K562 (cell line): Measurements from ENCODE around the gene AGRN. TPM values are rescaled to one million over a fixed set of nuclear protein-coding genes. Genes with fewer than 3 reads are reported as not detected.

ENCODE experiments used
- ATAC-seq: fragments of 200-7000 bp; cut with Tn5 transposase; 3 replicates; pipeline ENCODE4 v1.9.1; 2020; ENCODE audit warnings: moderate library complexity
- BruUV-seq: library from RNA; stranded (reverse); fragments of 400-500 nt; replicated peaks from 2 replicates; lab custom pipeline; 2021; lab: Mats Ljungman, UMichigan
- CTCF ChIA-PET: fragments of 300-600 bp; formaldehyde crosslinking; extraction: SDS; loops from one replicate; lab custom pipeline; 2021; ENCODE audit warnings: low intra/inter-chr PET ratio; lab: Yijun Ruan, JAX
- POLR2A ChIA-PET: fragments of 300-600, 350-650 bp; sonication (Branson Sonifier 250); formaldehyde crosslinking; extraction: SDS; loops from one replicate; lab custom pipeline; 2021; ENCODE audit warnings: antibody characterized with exemption, inconsistent platforms; lab: Yijun Ruan, JAX
- DNase-seq, 4 experiments: peaks; one replicate each; pipeline versions ENCODE4 v3.0.0 to v3.0.0-alpha.2; 2011 to 2018; ENCODE audit warnings: low spot score in 3 of 4, mixed read lengths in 3 of 4; ENCODE audit errors: extremely low read depth in 1 of 4
- FAIRE-seq: peaks from 2 replicates; lab custom pipeline; 2011; peaks lifted over from hg19 to GRCh38; lab: Jason Lieb, UNC
- H2AFZ ChIP-seq: 2 replicates; pipeline ENCODE4 v1.6.0; 2011; ENCODE audit warnings: low read depth, low read length, control low read depth, inconsistent platforms
- H3K27ac ChIP-seq: fragments of 200-600 bp; 3 replicates; pipeline ENCODE4 v1.8.0; 2011; ENCODE audit warnings: low read depth, mild to moderate bottlenecking, control low read depth, inconsistent platforms, low read length, moderate library complexity, mixed read lengths; ENCODE audit errors: extremely low read depth
- H3K27me3 ChIP-seq, 2 experiments: fragments of 300-600 bp in 1 of 2; 2 replicates in 1 of 2; 3 replicates in 1 of 2; pipeline versions ENCODE4 v1.6.0 to v1.8.0; 2011; ENCODE audit warnings: inconsistent platforms in 2 of 2, low read length in 2 of 2, mild to moderate bottlenecking in 1 of 2, mixed read lengths in 1 of 2, moderate library complexity in 1 of 2; ENCODE audit not compliant: control insufficient read depth in 2 of 2, insufficient read depth in 2 of 2
- H3K36me3 ChIP-seq: fragments of 300-600 bp; 3 replicates; pipeline ENCODE4 v1.8.0; 2011; ENCODE audit warnings: mild to moderate bottlenecking, low read length, inconsistent platforms; ENCODE audit not compliant: control insufficient read depth, insufficient read depth
- H3K4me1 ChIP-seq, 2 experiments: fragments of 200-600 bp in 1 of 2; replicated peaks in 1 of 2; 2 replicates in 1 of 2; 3 replicates in 1 of 2; pipeline versions ENCODE4 v1.5.1 to v1.8.0; 2011; ENCODE audit warnings: inconsistent platforms in 2 of 2, low read length in 2 of 2, mild to moderate bottlenecking in 1 of 2, mixed read lengths in 1 of 2, moderate library complexity in 1 of 2; ENCODE audit not compliant: control insufficient read depth in 2 of 2, insufficient read depth in 2 of 2
- H3K4me2 ChIP-seq: 2 replicates; pipeline ENCODE4 v1.6.1; 2011; ENCODE audit warnings: low read length, control low read depth, inconsistent platforms, mixed read lengths; ENCODE audit not compliant: insufficient read depth
- H3K4me3 ChIP-seq: fragments of 200-600 bp; sonication (generic), shearing (Covaris generic); 2 replicates; pipeline ENCODE4 v1.5.1; 2016; ENCODE audit warnings: control low read depth, inconsistent platforms
- H3K79me2 ChIP-seq: fragments of 200-600 bp; 3 replicates; pipeline ENCODE4 v1.8.0; 2011; ENCODE audit warnings: low read length, inconsistent platforms; ENCODE audit not compliant: control insufficient read depth, insufficient read depth
- H3K9ac ChIP-seq, 2 experiments: 2 replicates each; pipeline versions ENCODE4 v1.6.0 to v1.6.1; 2011; ENCODE audit warnings: low read depth in 2 of 2, low read length in 2 of 2, control low read depth in 1 of 2, inconsistent platforms in 1 of 2, mild to moderate bottlenecking in 1 of 2, mixed read lengths in 1 of 2; ENCODE audit not compliant: insufficient read depth in 1 of 2
- H3K9me1 ChIP-seq: one replicate; pipeline ENCODE4 v1.6.0; 2011; ENCODE audit warnings: inconsistent platforms, mild to moderate bottlenecking, low read length, moderate library complexity; ENCODE audit not compliant: control insufficient read depth, insufficient read depth
- H3K9me3 ChIP-seq: replicated peaks from 2 replicates; pipeline ENCODE4 v1.5.1; 2011; ENCODE audit warnings: low read depth, low read length, inconsistent platforms; ENCODE audit not compliant: control insufficient read depth, insufficient read depth
- H4K20me1 ChIP-seq: replicated peaks from 2 replicates; pipeline ENCODE4 v1.6.1; 2011; ENCODE audit warnings: low read length, inconsistent platforms, mixed read lengths; ENCODE audit not compliant: control insufficient read depth, insufficient read depth
- ERF ChIP-seq: fragments of 450-650 bp; formaldehyde crosslinking; IDR thresholded peaks from 2 replicates; pipeline ENCODE4 v1.4.0; 2020; ENCODE audit warnings: mild to moderate bottlenecking, mixed read lengths
- GTF2E2 ChIP-seq: fragments of 200-800 bp; sonication (Bioruptor generic); IDR thresholded peaks from 2 replicates; pipeline ENCODE4 v1.6.1; 2016; ENCODE audit warnings: missing genetic modification characterization, missing compliant biosample characterization
- ZBTB43 ChIP-seq: sonication (generic); formaldehyde crosslinking; IDR thresholded peaks from 2 replicates; pipeline ENCODE4 v1.8.0; 2023; ENCODE audit warnings: mild to moderate bottlenecking, missing genetic modification reagents
- ZC3H11A ChIP-seq: IDR thresholded peaks from 2 replicates; pipeline ENCODE4 v1.6.1; 2012; ENCODE audit warnings: low read depth, low read length, improper control_type of control experiment
- ZNF174 ChIP-seq: fragments of 250-450 bp; sonication (Bioruptor Pico); IDR thresholded peaks from 2 replicates; pipeline ENCODE4 v1.4.0; 2020; ENCODE audit warnings: mild to moderate bottlenecking
- ZNF217 ChIP-seq: sonication (generic); formaldehyde crosslinking; IDR thresholded peaks from 2 replicates; pipeline ENCODE4 v1.8.0; 2022; ENCODE audit warnings: mild to moderate bottlenecking, missing genetic modification reagents
- ZNF282 ChIP-seq: sonication (generic); formaldehyde crosslinking; IDR thresholded peaks from 2 replicates; pipeline ENCODE4 v1.8.1; 2023; ENCODE audit warnings: missing genetic modification reagents
- ZNF431 ChIP-seq: sonication (generic); formaldehyde crosslinking; IDR thresholded peaks from 2 replicates; pipeline ENCODE4 v1.8.0; 2022; ENCODE audit warnings: mild to moderate bottlenecking, missing genetic modification reagents
- WGBS: fragments of 100-300 bp; shearing (Covaris generic); methylation state at CpG from one replicate; pipeline ENCODE4 v1.1.6; 2016; ENCODE audit warnings: low coverage, mixed read lengths; ENCODE audit not compliant: insufficient coverage; ENCODE audit errors: missing lambda C conversion rate; 5-methylcytosine and 5-hydroxymethylcytosine counted together
- in situ Hi-C: fragments of 300-500 bp; cut with MboI; formaldehyde crosslinking; loops from 4 replicates; pipeline ENCODE4 v1.15.0; 2018; ENCODE audit warnings: inconsistent platforms, mixed read lengths
- intact Hi-C: fragments of 100-400 bp; cut with micrococcal nuclease; formaldehyde crosslinking; loops from 2 replicates; pipeline ENCODE4 v1.14.2; 2022
- polyA plus RNA-seq, 8 experiments: library from polyadenylated mRNA; depleted of rRNA in 4 of 8; stranded (reverse) in 5 of 8; unstranded in 3 of 8; fragments of >200 nt; fragmentation: Nextera tagmentation in 2 of 8; fragmentation: Illumina TruSeq in 1 of 8; extraction: Ambion mirVana in 2 of 8; extraction: Trizol in 1 of 8; gene quantifications; 2 replicates each; pipeline versions ENCODE4 v1.2.1 to v1.2.3, GENCODE V29; 2011 to 2014; ENCODE audit warnings: inconsistent platforms in 1 of 8, missing spikeins in 1 of 8
- total RNA-seq, 7 experiments: library from RNA; depleted of rRNA in 6 of 7; stranded (reverse); fragments of >200 nt in 6 of 7; fragmentation: Illumina TruSeq in 2 of 7; extraction: Trizol in 2 of 7; gene quantifications; 2 replicates each; pipeline versions ENCODE4 v1.2.1 to v1.2.3, GENCODE V29; 2011 to 2021; ENCODE audit warnings: low replicate concordance in 1 of 7

Gene AGRN
- total and polyA plus RNA-seq, 9 of the 15 experiments (the other 6 are each of a cell fraction or from before 2014, with no cell fraction given), result 0.04 to 111 (median 18.1) TPM

- Histone ChIP-seq H3K79me2 (no peaks in the 10 kb centered on the region), H4K20me1 (no peaks in the 10 kb centered on the region), H3K9me1 (no peaks in the 10 kb centered on the region), H3K4me1 (peaks cover 5 to 71% of the 10 kb centered on the region in 2 experiments; a peak in 4 of 5 replicates), H2AFZ (no peak overlapping the region), H3K9ac (peak overlapping the region in 1 of 2 experiments; percentile 22; a peak in 1 of 4 replicates), H3K4me2 (no peak overlapping the region), H3K36me3 (no peaks in the 10 kb centered on the region), H3K27me3 (peaks cover 0 to 37% of the 10 kb centered on the region in 2 experiments; a peak in 2 of 5 replicates), H3K9me3 (peaks cover 6% of the 10 kb centered on the region), H3K4me3 (no peak overlapping the region), H3K27ac (no peak overlapping the region)
- TF ChIP-seq ZC3H11A (no peak), ZNF431 (CRISPR knock-in tag) (no peak), ZBTB43 (CRISPR knock-in tag) (no peak), ZNF217 (no peak), ZNF174 (CRISPR knock-in tag) (no peak), GTF2E2 (tag) (no peak), ZNF282 (no peak), ERF (CRISPR knock-in tag) (no peak)
- no TSS peak for BruUV-seq
- no peak for ATAC-seq
- CTCF ChIA-PET, result no interaction called here
- intact Hi-C loops (no loop called here), in situ Hi-C loops (no loop called here)
- WGBS, result 33% methylated on average over 34 of the region's 34 CpGs
- DNase-seq, result no peak
- POLR2A ChIA-PET, result interaction anchor here (0.6 kb wide), 2 partner anchors 13 to 403 kb away, joined by 3 to 4 read pairs; partner anchors contain the start of gene NOC2L
- no peak for FAIRE-seq
Measured at GRCh38 chr1:971751-972506, 48.0 kb upstream of the AGRN start.
